H1 (cell line): ENCODE measurements around the gene EGR4. TPM values are rescaled to one million over a fixed set of nuclear protein-coding genes. Genes with fewer than 3 reads are reported as not detected.

Experiments
- CTCF ChIA-PET: fragments of 300-600 bp; sonication (Branson Sonifier 250); formaldehyde crosslinking; loops from one replicate; lab custom pipeline; 2021; ENCODE audit not compliant: partially characterized antibody; lab: Charles Lee
- POLR2A ChIA-PET: fragments of 300-600 bp; sonication (Branson Sonifier 250); formaldehyde crosslinking; loops from one replicate; lab custom pipeline; 2021; ENCODE audit warnings: inconsistent platforms; ENCODE audit not compliant: partially characterized antibody; lab: Charles Lee
- DNase-seq, 2 experiments: peaks; one replicate each; pipeline versions ENCODE4 v3.0.0 to v3.0.0-alpha.2; 2010 to 2022; ENCODE audit warnings: low spot score in 2 of 2, low read depth in 1 of 2, mixed read lengths in 1 of 2
- FAIRE-seq: peaks from 2 replicates; lab custom pipeline; 2011; peaks lifted over from hg19 to GRCh38; lab: Jason Lieb, UNC
- H2AFZ ChIP-seq: 2 replicates; pipeline ENCODE4 v1.8.1; 2012; ENCODE audit warnings: low read length, inconsistent platforms
- H2AK5ac ChIP-seq: 2 replicates; pipeline ENCODE4 v1.6.1; 2013; ENCODE audit warnings: low read depth, low read length
- H2BK120ac ChIP-seq: replicated peaks from 2 replicates; pipeline ENCODE3; 2013; ENCODE audit warnings: low read depth, low read length, inconsistent platforms
- H2BK12ac ChIP-seq: 2 replicates; pipeline ENCODE4 v1.6.1; 2013; ENCODE audit warnings: low read depth, low read length
- H2BK15ac ChIP-seq: 2 replicates; pipeline ENCODE4 v1.6.1; 2013; ENCODE audit warnings: low read length
- H2BK20ac ChIP-seq: 2 replicates; pipeline ENCODE4 v1.6.1; 2013; ENCODE audit warnings: low read length
- H2BK5ac ChIP-seq: 2 replicates; pipeline ENCODE4 v1.6.1; 2013; ENCODE audit warnings: low read depth, low read length
- H3K14ac ChIP-seq: 2 replicates; pipeline ENCODE4 v1.6.1; 2013; ENCODE audit warnings: inconsistent platforms; ENCODE audit not compliant: insufficient read length
- H3K18ac ChIP-seq: 2 replicates; pipeline ENCODE4 v1.6.1; 2013; ENCODE audit warnings: low read length; ENCODE audit errors: extremely low read depth
- H3K23ac ChIP-seq: 2 replicates; pipeline ENCODE4 v1.6.1; 2013; ENCODE audit warnings: inconsistent platforms; ENCODE audit not compliant: insufficient read length
- H3K23me2 ChIP-seq: 2 replicates; pipeline ENCODE4 v1.6.1; 2013; ENCODE audit warnings: low read depth, low read length
- H3K27ac ChIP-seq: 2 replicates; pipeline ENCODE4 v1.6.1; 2011; ENCODE audit warnings: low read depth, low read length, inconsistent platforms
- H3K27me3 ChIP-seq, 4 experiments: replicated peaks in 1 of 4; 1 replicate in 1 of 4; 2 replicates in 3 of 4; pipeline versions ENCODE4 v1.6.1 to v1.8.1; 2011 to 2013; ENCODE audit warnings: low read length in 3 of 4, mild to moderate bottlenecking in 3 of 4, inconsistent platforms in 2 of 4, mixed read lengths in 2 of 4, moderate library complexity in 1 of 4; ENCODE audit not compliant: control insufficient read depth in 3 of 4, insufficient read depth in 3 of 4; ENCODE audit errors: extremely low read depth in 1 of 4
- H3K36me3 ChIP-seq, 4 experiments: 2 replicates each; pipeline versions ENCODE4 v1.6.1 to v1.8.1; 2011 to 2013; ENCODE audit warnings: mild to moderate bottlenecking in 4 of 4, low read length in 3 of 4, moderate library complexity in 2 of 4, control low read depth in 1 of 4, inconsistent platforms in 1 of 4; ENCODE audit not compliant: insufficient read depth in 4 of 4, control insufficient read depth in 2 of 4
- H3K4ac ChIP-seq: replicated peaks from 2 replicates; pipeline ENCODE3; 2013; ENCODE audit warnings: low read length, low read depth, mixed read lengths, inconsistent platforms; ENCODE audit not compliant: insufficient read length
- H3K4me1 ChIP-seq, 4 experiments: replicated peaks in 1 of 4; 1 replicate in 1 of 4; 2 replicates in 3 of 4; pipeline versions ENCODE4 v1.6.1 to v1.8.1; 2011 to 2013; ENCODE audit warnings: low read length in 3 of 4, inconsistent platforms in 2 of 4, mixed read lengths in 1 of 4; ENCODE audit not compliant: insufficient read depth in 4 of 4, control insufficient read depth in 3 of 4
- H3K4me2 ChIP-seq, 2 experiments: 2 replicates each; pipeline versions ENCODE4 v1.6.1 to v1.8.1; 2011 to 2013; ENCODE audit warnings: low read depth in 2 of 2, low read length in 2 of 2, control low read depth in 1 of 2, inconsistent platforms in 1 of 2, mild to moderate bottlenecking in 1 of 2; ENCODE audit not compliant: insufficient read depth in 1 of 2
- H3K4me3 ChIP-seq, 4 experiments: fragments of 200-600, 300-600 bp in 1 of 4; sonication (generic), shearing (Covaris generic), sonication (Bioruptor Twin) in 1 of 4; 2 replicates each; pipeline versions ENCODE4 v1.5.1 to v1.8.1; 2011 to 2016; ENCODE audit warnings: low read length in 4 of 4, low read depth in 3 of 4, control low read depth in 2 of 4, inconsistent platforms in 2 of 4, mild to moderate bottlenecking in 2 of 4, mixed read lengths in 1 of 4, moderate library complexity in 1 of 4; ENCODE audit not compliant: insufficient read depth in 2 of 4; ENCODE audit errors: extremely low read depth in 1 of 4
- H3K56ac ChIP-seq: replicated peaks from 2 replicates; pipeline ENCODE3; 2013; ENCODE audit warnings: low read depth, mild to moderate bottlenecking, mixed read lengths, low read length, inconsistent platforms; ENCODE audit not compliant: insufficient read length
- H3K79me1 ChIP-seq: 2 replicates; pipeline ENCODE4 v1.6.1; 2013; ENCODE audit warnings: low read depth, low read length, control low read depth
- H3K79me2 ChIP-seq, 2 experiments: 2 replicates each; pipeline versions ENCODE4 v1.6.1 to v1.8.1; 2012 to 2013; ENCODE audit warnings: low read length in 2 of 2, mild to moderate bottlenecking in 2 of 2, inconsistent platforms in 1 of 2; ENCODE audit not compliant: insufficient read depth in 2 of 2, control insufficient read depth in 1 of 2
- H3K9ac ChIP-seq, 4 experiments: replicated peaks in 1 of 4; 1 replicate in 1 of 4; 2 replicates in 3 of 4; pipeline versions ENCODE4 v1.6.1 to v1.8.1; 2011 to 2013; ENCODE audit warnings: low read depth in 3 of 4, low read length in 3 of 4, control low read depth in 2 of 4, mild to moderate bottlenecking in 2 of 4, moderate library complexity in 2 of 4, inconsistent platforms in 1 of 4; ENCODE audit errors: extremely low read depth in 1 of 4
- H3K9me3 ChIP-seq, 2 experiments: 2 replicates each; pipeline versions ENCODE4 v1.6.1 to v1.8.1; 2012 to 2013; ENCODE audit warnings: mild to moderate bottlenecking in 2 of 2, moderate library complexity in 2 of 2, control low read depth in 1 of 2, inconsistent platforms in 1 of 2, low read depth in 1 of 2, low read length in 1 of 2, mixed read lengths in 1 of 2; ENCODE audit not compliant: insufficient read depth in 2 of 2
- H4K20me1 ChIP-seq, 2 experiments: replicated peaks in 1 of 2; 2 replicates each; pipeline versions ENCODE3 to v1.8.1; 2011 to 2013; ENCODE audit warnings: inconsistent platforms in 2 of 2, low read length in 2 of 2, mild to moderate bottlenecking in 1 of 2; ENCODE audit not compliant: insufficient read depth in 2 of 2, control insufficient read depth in 1 of 2
- H4K5ac ChIP-seq: 2 replicates; pipeline ENCODE4 v1.6.1; 2013; ENCODE audit warnings: low read length, low read depth, mixed read lengths, inconsistent platforms; ENCODE audit not compliant: insufficient read length
- H4K8ac ChIP-seq: 2 replicates; pipeline ENCODE4 v1.8.0; 2013; ENCODE audit warnings: mild to moderate bottlenecking, moderate library complexity, low read length, inconsistent platforms; ENCODE audit not compliant: insufficient read depth; ENCODE audit errors: extremely low read depth
- H4K91ac ChIP-seq: replicated peaks from 2 replicates; pipeline ENCODE3; 2013; ENCODE audit warnings: low read length, mixed read lengths, inconsistent platforms; ENCODE audit not compliant: insufficient read length
- CEBPB ChIP-seq: IDR thresholded peaks from 2 replicates; pipeline ENCODE4 v1.6.1; 2012; ENCODE audit warnings: low read depth, low read length
- NRF1 ChIP-seq: IDR thresholded peaks from 2 replicates; pipeline ENCODE4 v1.6.1; 2011; ENCODE audit warnings: mild to moderate bottlenecking, low read depth, low read length, improper control_type of control experiment
- RFX5 ChIP-seq: IDR thresholded peaks from 2 replicates; pipeline ENCODE4 v1.6.1; 2011; ENCODE audit warnings: low read depth, low read length, improper control_type of control experiment, borderline replicate concordance
- SIX5 ChIP-seq: IDR thresholded peaks from 2 replicates; pipeline ENCODE4 v1.6.1; 2011; ENCODE audit warnings: mild to moderate bottlenecking, low read depth, low read length
- WGBS, 2 experiments: shearing (Covaris generic) in 1 of 2; methylation state at CpG; one replicate each; pipeline versions ENCODE4 v1.1.6 to v1.1.7; 2013 to 2015; ENCODE audit warnings: low lambda C conversion rate in 2 of 2, mixed read lengths in 2 of 2, inconsistent platforms in 1 of 2, low coverage in 1 of 2, missing lambda C conversion rate in 1 of 2; ENCODE audit not compliant: insufficient replicate concordance in 2 of 2, insufficient coverage in 1 of 2, insufficient read length in 1 of 2; ENCODE audit errors: extremely low coverage in 1 of 2, missing lambda C conversion rate in 1 of 2; 5-methylcytosine and 5-hydroxymethylcytosine counted together
- polyA plus RNA-seq, 7 experiments: library from polyadenylated mRNA; depleted of rRNA in 3 of 7; stranded (reverse) in 5 of 7; unstranded in 2 of 7; fragments of >200 nt in 5 of 7; fragments of 200-250 nt in 2 of 7; gene quantifications; 1 replicate in 5 of 7; 2 replicates in 1 of 7; 4 replicates in 1 of 7; pipeline versions ENCODE4 v1.2.1 to v1.2.3, GENCODE V29; 2011 to 2013; ENCODE audit warnings: missing spikeins in 2 of 7, mixed read lengths in 2 of 7
- total RNA-seq: library from RNA; stranded (reverse); fragmentation: NEBNext Ultra II Directional; extraction: Animal tissue kit (Norgen Biotek cat#: 25700); gene quantifications from 2 replicates; pipeline ENCODE4 v1.2.1, GENCODE V29; 2021

Gene EGR4
- total and polyA plus RNA-seq, 2 of the 8 experiments (the other 6 are each of a cell fraction or from before 2014, with no cell fraction given) = 0.20 TPM; not detected in 1

DNA sequence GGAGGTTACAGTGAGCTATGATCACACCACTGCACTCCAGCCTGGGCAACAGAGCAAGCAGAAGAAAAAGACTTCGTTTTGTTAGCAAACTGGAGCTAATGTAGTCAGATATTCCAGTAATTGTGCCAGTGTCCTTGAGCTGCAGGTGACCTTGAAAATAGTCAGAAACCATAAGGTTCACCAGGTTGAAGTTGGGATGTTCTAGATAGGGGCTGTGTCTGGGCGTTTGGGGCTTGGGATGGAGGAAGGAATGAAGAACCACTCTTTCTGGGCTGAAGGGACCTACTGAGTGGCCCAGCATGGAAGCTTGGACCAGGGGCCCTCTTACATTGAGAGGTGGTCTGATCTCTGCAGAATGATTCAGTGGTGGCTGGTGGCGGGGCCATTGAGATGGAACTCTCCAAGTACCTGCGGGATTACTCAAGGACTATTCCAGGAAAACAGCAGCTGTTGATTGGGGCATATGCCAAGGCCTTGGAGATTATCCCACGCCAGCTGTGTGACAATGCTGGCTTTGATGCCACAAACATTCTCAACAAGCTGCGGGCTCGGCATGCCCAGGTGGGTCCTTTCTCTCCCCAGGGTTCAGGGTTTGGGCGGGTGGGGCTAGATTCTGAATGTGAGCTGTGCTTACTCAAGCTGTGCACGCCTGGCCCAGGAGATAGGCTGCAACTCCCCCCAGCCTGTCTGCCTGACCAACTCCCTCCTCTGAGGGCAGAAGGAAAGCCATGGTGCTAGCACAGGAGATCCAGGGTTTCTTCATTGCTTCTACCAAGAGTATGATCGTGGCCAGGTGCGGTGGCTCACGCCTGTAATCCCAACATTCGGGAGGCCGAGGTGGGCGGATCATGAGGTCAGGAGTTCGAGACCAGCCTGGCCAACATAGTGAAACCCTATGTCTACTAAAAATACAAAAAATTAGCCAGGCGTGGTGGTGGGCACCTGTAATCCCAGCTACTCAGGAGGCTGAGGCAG, 42.2 kb downstream of the EGR4 start:
- no peaks in the 10 kb centered on the region for H3K27me3 ChIP-seq
- H3K4me2 ChIP-seq = no peak overlapping the region
- no peak overlapping the region for H3K9ac ChIP-seq
- FAIRE-seq (no peak), DNase-seq (no peak)
- H3K27ac ChIP-seq = no peak overlapping the region
- no peak overlapping the region for H3K56ac ChIP-seq
- H4K8ac ChIP-seq = no peak overlapping the region
- H3K23ac ChIP-seq = no peak overlapping the region
- H2BK5ac ChIP-seq = no peak overlapping the region
- no peak overlapping the region for H3K4me3 ChIP-seq
- no peak for TF ChIP-seq CEBPB
- TF ChIP-seq RFX5 = no peak
- TF ChIP-seq NRF1 = no peak
- no peak for TF ChIP-seq SIX5
- ChIA-PET CTCF (interaction anchor here (0.7 to 1.7 kb wide), 8 partner anchors 8 to 257 kb away, joined by 3 to 6 read pairs (median 4); no protein-coding TSS in a partner anchor), POLR2A (interaction anchor here (1.1 to 6.5 kb wide), 5 partner anchors 12 to 29 kb away, joined by 3 to 105 read pairs (median 3); partner anchors contain the start of genes CCT7 and PRADC1)
- H3K18ac ChIP-seq = no peak overlapping the region
- peaks cover 2% of the 10 kb centered on the region; the same call in 1 of the 2 replicates for H3K79me1 ChIP-seq
- no peak overlapping the region for H2BK12ac ChIP-seq
- peaks cover 48 to 85% (median 67%) of the 10 kb centered on the region in 4 experiments for H3K36me3 ChIP-seq
- no peak overlapping the region for H2AK5ac ChIP-seq
- no peaks in the 10 kb centered on the region for H3K79me2 ChIP-seq
- no peak overlapping the region for H3K4ac ChIP-seq
- peaks cover 0 to 7% (median 1%) of the 10 kb centered on the region in 4 experiments; a peak in 2 of 7 replicates for H3K4me1 ChIP-seq
- H4K91ac ChIP-seq = no peak overlapping the region
- WGBS, 2 experiments = 83% methylated on average over 17 of the region's 17 CpGs; no CpG with 5 or more reads in 1 of the 2 experiments
- H4K5ac ChIP-seq = no peak overlapping the region
- H3K9me3 ChIP-seq = no peaks in the 10 kb centered on the region
- H3K14ac ChIP-seq = no peak overlapping the region
- H3K23me2 ChIP-seq = no peaks in the 10 kb centered on the region
- peaks cover 6 to 21% of the 10 kb centered on the region in 2 experiments for H4K20me1 ChIP-seq
- no peak overlapping the region for H2BK120ac ChIP-seq
- no peak overlapping the region for H2BK15ac ChIP-seq
- no peak overlapping the region for H2BK20ac ChIP-seq
- H2AFZ ChIP-seq = no peak overlapping the region
